NCI-H82 (cell line): ENCODE results near the gene NAB2.
A peak's percentile ranks its signal among the peaks of the same experiment; 100 is the strongest.

ENCODE experiments used
- DNase-seq: peaks from one replicate; lab custom pipeline; 2025; lab: John Stamatoyannopoulos, UW

NAB2 gene

DNA sequence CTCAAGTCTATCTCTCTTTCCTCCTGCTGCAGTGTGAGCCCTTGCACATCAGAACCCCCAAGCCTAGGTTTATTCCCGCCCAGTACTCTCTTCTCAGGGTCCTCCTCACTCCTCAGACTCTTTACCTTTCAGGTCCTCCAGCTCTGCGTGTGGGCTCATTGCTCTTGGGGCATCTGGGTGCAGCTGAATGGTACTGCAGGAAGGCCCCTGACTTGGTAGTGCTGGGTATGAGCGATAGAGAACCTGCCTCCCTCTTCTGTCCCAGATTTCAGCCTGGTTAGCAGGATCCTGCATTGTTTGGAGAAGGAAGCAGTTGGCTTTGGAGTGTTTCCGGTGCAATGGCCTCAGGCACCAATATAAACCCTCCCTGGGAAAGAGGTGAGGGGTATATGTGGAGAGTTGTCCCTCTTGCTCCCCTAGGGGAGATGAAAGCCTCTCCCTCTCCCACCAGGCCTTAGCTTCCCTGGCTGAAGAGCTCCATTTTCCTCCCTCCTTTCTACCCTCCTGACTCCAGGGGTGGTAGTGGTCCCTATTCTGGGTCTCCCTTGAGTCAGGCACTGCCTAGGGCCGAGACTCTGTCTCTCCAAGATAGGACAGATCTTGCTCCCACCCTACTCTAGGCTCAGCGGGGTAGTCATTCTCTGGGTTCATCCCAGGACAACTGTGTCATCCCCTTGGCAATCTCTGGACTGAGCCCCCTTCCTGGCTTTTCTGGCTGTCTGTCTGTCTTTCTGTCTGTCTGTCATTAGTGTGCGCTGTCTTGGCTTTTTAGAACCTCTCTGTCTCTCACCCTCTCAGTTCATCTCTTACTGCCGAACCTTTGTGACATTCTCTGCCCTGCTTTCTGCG, 43.2 kb downstream of the NAB2 start:
- DNase-seq = no peak

DNA sequence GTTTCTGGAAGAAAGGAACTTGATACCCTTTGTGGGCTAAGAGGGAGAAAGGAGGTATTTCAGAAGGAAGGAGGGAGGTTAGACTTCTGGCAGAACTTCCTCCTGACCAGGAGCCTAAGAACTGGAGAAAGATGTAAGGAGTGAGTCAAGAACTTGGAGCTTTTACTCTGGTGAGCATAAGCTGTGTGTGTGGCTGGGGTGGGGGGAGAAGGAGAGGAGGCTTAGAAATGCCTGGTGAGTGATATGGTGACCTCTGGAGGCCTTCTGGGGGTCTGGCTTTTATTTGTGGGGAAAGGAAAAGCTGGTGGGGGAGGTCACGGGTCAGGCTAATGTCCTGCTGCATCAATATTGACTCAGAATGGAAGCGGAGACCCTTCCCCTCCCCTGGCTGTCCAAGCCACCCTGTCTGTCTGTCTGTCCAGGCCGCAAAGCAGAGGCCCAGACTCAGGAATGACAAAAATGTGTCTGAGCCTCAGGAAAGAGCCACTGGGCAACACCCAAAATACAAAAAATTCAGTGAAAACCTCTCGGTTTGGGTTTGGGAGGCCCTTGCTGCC, 44.2 kb downstream of the NAB2 start:
- DNase-seq = no peak

DNA sequence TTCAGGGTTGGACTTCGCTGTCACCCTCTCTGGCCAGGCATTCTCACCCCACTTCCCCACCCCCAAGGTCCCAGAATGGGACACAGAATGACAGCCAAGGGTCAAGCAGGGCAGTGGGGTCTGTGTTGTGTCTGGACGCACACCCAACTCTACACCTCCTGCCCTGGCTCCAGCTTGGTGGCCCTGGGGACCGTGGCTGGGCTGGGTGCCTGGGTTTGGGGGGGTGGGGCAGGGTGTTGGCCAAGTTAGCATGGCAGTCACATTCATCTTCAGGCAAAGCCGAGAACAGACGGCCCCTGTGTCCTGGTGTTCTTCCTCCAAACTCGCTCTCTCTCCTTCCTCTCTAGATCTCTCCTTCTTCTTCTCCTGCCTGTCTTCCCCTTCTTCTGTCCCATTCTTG, 45.0 kb downstream of the NAB2 start:
- no peak for DNase-seq

DNA sequence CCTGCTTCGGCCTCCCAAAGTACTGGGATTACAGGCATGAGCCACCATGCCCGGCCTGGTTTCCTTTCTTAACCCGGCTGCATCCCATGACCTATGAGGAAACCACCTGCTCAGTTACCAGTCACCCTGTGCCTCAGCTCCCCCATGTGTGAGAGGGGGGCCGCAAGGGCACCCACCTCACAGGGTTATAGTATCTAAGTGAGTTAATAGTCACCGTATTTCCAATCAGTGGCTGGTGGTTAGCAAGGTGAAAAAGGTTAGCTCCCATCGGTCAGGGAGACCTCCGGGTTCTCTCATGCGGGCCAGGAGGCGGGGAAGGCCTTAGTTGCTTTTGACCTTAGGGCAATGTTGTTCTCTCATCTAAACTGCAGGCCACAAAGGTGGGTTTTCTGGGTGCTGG, 46.0 kb downstream of the NAB2 start:
- no peak for DNase-seq

DNA sequence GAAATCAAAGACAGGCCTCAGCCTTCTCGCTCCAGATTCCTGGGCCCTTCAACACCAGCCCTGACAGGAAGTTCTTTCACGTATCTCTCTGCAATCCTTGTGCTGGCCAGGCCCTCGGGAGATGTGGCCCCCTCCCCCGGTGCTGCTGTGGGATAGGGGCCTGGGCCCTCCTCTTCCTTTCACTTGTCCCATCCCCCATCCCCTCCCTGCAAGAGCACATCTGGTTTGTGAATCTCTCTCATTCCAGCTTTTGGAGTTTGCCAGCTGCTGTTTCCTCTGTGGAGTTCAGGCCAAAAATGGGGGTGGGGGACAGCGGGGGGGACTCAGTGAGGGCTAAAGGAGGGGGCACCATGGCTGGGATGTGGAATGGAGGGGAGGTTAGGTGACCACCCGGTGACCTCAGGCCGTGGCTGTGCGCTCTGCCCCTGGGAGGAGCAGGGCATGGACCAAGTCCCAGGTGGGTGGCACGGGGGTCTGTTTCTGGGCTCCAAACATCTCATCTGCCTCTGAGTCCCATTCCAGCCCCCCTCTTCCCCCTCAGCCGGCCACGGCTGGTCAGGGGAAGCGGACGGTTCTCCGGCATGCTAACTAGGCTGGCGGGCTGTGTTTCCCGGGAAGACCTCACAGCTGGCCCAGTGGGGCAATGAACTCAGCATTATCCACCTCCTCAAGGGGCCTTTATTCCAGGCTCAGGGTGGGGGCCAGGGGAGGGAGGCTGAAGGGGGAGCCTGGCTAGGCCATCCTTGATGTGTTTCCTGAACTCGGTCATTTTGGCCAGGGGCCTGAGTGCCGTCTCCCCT, 46.8 kb downstream of the NAB2 start:
- peak; percentile 10 for DNase-seq

DNA sequence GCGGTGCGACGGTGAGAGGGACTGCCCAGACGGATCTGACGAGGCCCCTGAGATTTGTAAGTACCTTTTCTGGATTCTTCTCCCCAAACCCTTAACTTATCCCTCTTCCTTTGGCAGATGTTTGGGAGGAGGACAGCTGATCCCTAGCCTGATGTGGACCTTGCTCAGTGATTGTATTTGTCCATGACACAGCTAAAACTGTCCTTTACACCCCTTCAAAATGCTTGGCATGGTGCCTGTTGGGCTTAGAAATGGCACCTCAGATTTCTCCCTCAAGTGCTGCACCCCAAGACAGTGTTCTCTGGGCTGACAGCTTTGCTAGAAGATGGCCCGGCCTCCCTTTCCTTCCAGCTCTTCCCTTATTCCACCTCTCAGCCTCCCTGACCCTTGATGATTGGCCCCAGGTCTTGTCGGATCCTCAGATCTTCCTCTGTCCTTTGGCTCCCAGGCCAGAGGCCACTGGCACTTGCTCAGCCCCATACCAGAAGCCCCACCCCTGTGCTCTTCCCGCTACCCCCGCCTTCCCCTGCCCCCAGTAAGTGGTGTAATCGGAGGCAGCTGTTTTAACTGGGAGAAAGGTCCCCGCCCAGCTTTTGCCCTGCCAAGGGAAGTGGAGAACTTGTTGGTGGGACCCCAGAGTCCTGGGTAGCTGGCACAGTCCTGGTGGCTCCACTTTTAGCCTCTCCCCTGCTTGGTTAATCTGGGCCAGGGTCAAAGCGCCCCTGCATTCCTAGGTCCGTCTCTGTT, 49.8 kb downstream of the NAB2 start:
- no peak for DNase-seq

DNA sequence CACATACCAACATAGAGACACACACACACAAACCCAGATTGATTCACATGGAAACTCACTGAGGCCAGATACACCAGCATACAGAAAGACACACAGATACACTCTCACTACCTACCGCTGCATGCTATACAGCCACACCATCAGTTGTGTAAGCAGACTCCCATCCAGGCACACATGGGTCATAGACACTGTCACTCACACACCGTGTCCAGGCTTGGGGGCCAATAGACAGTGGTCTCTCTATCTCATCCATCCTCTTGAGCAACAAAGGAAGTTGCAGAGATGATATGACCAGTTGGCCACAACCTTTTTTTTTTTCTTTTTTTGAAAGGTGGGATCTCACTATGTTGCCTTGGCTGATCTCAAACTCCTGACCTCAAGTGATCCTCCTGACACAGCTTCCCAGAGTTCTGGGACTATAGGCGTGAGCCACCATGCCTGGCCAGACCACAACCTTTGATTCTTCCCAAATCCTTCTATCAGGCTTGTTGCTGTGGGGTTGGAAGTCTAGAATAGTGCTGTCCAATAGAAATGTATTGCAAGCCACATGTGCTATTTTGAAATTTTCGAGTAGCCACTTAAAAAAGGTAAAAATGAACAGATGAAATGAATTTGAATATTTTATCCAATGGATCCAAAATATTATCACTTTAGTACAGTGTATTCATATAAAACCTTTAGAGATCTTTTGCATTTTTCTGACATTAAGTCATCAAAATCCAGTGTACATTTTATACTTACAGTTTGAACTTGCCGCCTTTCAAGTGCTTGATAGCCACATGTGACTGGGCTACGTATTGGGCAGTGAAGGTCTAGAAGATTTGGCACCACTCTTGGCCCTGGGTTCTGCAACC, 51.1 kb downstream of the NAB2 start:
- DNase-seq = no peak

DNA sequence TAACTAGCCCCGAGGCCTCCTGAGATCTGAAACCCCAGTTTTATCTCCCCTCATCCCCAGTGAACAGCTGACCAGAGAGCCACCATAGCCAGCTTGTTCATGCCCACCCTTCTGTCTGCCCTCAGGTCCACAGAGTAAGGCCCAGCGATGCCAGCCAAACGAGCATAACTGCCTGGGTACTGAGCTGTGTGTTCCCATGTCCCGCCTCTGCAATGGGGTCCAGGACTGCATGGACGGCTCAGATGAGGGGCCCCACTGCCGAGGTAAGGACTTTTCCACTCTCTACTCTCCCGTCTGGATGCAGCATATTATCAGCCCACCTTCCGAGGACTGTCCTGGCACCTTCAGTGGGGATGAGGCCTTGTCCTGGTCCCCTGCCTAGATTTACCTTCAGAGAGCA, 52.3 kb downstream of the NAB2 start:
- no peak for DNase-seq

DNA sequence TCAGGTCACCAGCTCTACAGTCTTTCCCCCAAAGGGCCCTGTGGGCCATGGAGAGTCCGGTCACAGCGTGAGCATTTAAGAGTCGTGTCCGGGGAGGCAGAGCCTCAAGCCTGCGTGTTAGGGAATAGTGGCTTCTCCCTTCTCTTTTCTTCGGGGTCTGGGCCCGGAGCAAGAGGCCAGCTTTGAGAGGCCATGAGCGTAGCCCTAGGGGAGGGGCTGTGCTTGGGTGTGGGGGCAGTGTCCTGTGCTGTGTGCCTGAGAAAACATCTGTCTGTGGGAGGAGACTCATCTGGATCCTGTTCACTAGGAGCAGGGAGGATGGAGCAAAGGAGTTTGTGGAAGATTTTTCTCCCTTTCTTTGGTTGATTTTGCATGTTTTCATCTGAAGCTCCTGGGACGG, 53.2 kb downstream of the NAB2 start:
- no peak for DNase-seq

DNA sequence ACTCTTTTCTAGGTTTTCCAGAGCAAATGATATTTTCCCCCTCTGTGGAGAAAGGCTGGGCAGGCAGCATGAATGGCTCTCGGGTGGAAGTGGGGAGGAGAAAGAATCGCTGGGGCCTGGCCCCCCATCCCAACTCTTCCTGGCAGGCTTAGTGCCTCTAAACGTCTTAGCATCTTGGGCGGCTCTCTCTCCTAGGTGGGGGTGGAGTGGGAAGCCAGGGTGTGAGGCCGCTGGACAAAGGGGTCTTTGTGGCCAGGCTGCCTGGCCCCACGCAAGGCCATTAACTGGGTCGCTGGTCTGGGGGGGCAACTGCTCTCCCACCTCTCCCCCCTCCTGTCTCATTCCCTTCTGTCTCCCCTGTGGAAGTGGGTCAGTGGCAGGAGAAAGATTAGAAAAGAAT, 53.8 kb downstream of the NAB2 start:
- no peak for DNase-seq

DNA sequence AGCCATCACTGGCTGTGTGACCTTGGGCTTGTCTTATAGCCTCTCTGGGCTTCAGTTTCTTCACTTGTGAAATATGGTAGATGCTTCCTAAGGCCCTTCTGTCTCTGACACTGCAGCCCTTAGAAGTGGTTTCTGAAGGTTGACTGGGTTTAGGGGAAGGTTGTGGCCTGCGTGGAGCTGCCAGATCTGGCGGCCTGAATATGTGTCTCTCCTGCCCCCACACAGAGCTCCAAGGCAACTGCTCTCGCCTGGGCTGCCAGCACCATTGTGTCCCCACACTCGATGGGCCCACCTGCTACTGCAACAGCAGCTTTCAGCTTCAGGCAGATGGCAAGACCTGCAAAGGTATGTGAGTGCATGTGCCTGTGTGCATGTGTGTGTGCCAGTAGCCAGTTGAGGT, 54.5 kb downstream of the NAB2 start:
- no peak for DNase-seq
